Vagina (tissue), 2 donors: Measurements from ENCODE around the gene RANBP17. TPM values are rescaled to one million over a fixed set of nuclear protein-coding genes. Genes with fewer than 3 reads are reported as not detected.

ENCODE experiments used
- DNase-seq, 2 donors: peaks; one replicate each; pipeline ENCODE4 v3.0.0-alpha.2; 2017; ENCODE audit errors: extremely low spot score in 2 of 2
- H3K27ac ChIP-seq: fragments of 200-600 bp; sonication (generic); one replicate; pipeline ENCODE4 v1.5.1; 2019
- H3K27me3 ChIP-seq: fragments of 200-600 bp; sonication (generic); one replicate; pipeline ENCODE4 v1.5.1; 2019
- H3K36me3 ChIP-seq, 2 donors: fragments of 200-600 bp; sonication (generic); one replicate each; pipeline ENCODE4 v1.5.1; 2017 to 2019
- H3K4me1 ChIP-seq: fragments of 200-600 bp; sonication (generic); one replicate; pipeline ENCODE4 v1.5.1; 2019
- H3K4me3 ChIP-seq, 2 donors: fragments of 200-600 bp; sonication (generic); 1 replicate in 1 of 2; 2 replicates in 1 of 2; pipeline ENCODE4 v1.5.1; 2016 to 2019
- H3K9me3 ChIP-seq: fragments of 200-600 bp; sonication (generic); one replicate; pipeline ENCODE4 v1.5.1; 2019
- POLR2A ChIP-seq, 2 donors: fragments of 450-650 bp; IDR thresholded peaks; one replicate each; pipeline ENCODE4 v1.6.1; 2017; ENCODE audit warnings: antibody characterized with exemption in 2 of 2, mild to moderate bottlenecking in 2 of 2, moderate library complexity in 2 of 2
- POLR2AphosphoS5 ChIP-seq, 2 donors: sonication (generic); formaldehyde crosslinking; IDR thresholded peaks; one replicate each; pipeline ENCODE4 v1.9.0; 2017; ENCODE audit warnings: antibody characterized with exemption in 2 of 2, mild to moderate bottlenecking in 2 of 2, low read depth in 1 of 2; ENCODE audit not compliant: insufficient read depth in 1 of 2
- intact Hi-C: fragments of 100-400 bp; cut with DNase I; formaldehyde crosslinking; loops from one replicate; pipeline ENCODE4 v1.15.1; 2023
- total RNA-seq: library from RNA; depleted of rRNA; stranded (reverse); fragments of >200 nt; gene quantifications from one replicate; pipeline ENCODE4 v1.2.3, GENCODE V29; 2016
- TF ChIP-seq, protein P1 (sequence below), 3 experiments: fragments of 450-650 bp in 2 of 3; fragments of 200-600 bp in 1 of 3; sonication (generic) in 1 of 3; IDR thresholded peaks; one replicate each; pipeline ENCODE4 v1.5.1; 2017 to 2019; ENCODE audit warnings: antibody characterized with exemption in 3 of 3, mild to moderate bottlenecking in 2 of 3, moderate library complexity in 2 of 3

Gene RANBP17
- total RNA-seq, 1 donor from 2014 or later = 5.4 TPM

DNA sequence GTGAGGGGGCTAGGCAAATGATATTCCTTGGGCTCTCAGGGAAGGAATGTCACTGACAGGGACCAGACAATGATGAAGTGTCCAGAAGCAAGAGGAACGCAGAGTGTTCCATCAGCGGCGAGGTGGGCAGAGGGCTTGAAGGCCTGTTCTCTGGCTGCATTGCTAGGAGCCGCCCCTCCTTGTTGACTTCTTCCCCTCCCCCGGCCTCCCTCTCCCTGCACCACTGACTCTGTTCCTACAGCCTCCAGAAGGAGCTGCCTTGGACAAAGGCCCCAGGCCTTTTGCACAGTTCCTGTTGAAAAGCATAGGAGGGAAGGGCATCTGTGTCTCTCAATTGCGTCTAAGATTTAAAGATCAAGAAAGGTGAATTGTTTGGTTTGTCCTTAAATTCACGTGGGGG lies 459.6 kb downstream of the RANBP17 start:
- no peak for TF ChIP-seq POLR2AphosphoS5 (IDR thresholded peaks at IDR 0.05; ENCODE audit: insufficient read depth in 1 of 2, low read depth in 1 of 2)
- no peaks in the 10 kb centered on the region for H3K9me3 ChIP-seq
- no peak overlapping the region for H3K27ac ChIP-seq
- H3K4me1 ChIP-seq = peaks cover 4% of the 10 kb centered on the region
- H3K4me3 ChIP-seq = no peak overlapping the region
- DNase-seq = no peak
- intact Hi-C loops = no loop called here
- no peaks in the 10 kb centered on the region for H3K36me3 ChIP-seq
- peaks cover 13% of the 10 kb centered on the region for H3K27me3 ChIP-seq

DNA sequence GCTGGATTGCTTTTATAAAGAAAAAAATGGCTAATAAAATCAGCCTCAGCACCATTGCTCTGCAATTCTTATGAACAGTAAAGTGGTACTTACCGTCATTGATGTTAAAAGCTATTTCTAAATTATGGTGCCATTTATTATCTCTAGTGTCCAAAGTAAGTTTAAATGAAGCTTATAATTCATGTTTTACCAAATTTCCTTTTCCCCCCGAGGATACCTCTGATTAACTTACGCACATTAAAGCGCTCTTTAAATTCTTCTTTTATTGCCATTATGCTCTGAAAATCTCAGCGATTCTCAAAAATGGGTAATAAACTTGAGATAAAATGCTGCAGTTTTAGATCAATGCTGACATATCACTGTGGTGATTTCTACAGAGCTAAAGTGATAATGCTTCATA lies 460.7 kb downstream of the RANBP17 start:
- DNase-seq = no peak
- TF ChIP-seq POLR2A (IDR thresholded peaks at IDR 0.05) (no peak), POLR2AphosphoS5 (IDR thresholded peaks at IDR 0.05; ENCODE audit: insufficient read depth in 1 of 2, low read depth in 1 of 2) (no peak)
- TF ChIP-seq, protein P1, sequence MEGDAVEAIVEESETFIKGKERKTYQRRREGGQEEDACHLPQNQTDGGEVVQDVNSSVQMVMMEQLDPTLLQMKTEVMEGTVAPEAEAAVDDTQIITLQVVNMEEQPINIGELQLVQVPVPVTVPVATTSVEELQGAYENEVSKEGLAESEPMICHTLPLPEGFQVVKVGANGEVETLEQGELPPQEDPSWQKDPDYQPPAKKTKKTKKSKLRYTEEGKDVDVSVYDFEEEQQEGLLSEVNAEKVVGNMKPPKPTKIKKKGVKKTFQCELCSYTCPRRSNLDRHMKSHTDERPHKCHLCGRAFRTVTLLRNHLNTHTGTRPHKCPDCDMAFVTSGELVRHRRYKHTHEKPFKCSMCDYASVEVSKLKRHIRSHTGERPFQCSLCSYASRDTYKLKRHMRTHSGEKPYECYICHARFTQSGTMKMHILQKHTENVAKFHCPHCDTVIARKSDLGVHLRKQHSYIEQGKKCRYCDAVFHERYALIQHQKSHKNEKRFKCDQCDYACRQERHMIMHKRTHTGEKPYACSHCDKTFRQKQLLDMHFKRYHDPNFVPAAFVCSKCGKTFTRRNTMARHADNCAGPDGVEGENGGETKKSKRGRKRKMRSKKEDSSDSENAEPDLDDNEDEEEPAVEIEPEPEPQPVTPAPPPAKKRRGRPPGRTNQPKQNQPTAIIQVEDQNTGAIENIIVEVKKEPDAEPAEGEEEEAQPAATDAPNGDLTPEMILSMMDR (IDR thresholded peaks at IDR 0.05) = no peak

DNA sequence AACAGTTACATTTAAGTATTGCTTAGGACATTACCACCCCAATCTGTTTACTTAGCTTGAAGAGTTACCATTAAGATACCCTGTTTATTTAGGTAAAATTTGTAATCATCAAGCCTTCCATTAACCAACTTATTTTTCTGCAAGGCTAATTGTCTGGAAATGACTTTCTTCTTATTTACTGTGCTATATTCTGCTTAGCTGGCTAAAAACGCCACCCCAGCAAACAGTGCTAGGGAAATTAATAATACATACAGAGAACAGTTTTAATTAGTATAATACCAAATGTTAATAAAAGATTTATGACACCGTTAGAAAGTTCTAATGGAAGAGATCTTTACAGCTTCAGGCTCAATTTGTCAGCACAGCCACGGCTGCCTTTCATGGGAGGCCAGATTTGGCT lies 461.2 kb downstream of the RANBP17 start:
- no peak overlapping the region for H3K4me3 ChIP-seq
- intact Hi-C loops = no loop called here
- TF ChIP-seq POLR2A (IDR thresholded peaks at IDR 0.05) (no peak), POLR2AphosphoS5 (IDR thresholded peaks at IDR 0.05; ENCODE audit: insufficient read depth in 1 of 2, low read depth in 1 of 2) (no peak)
- TF ChIP-seq, protein P1 (IDR thresholded peaks at IDR 0.05) = no peak
- H3K4me1 ChIP-seq = no peaks in the 10 kb centered on the region
- no peaks in the 10 kb centered on the region for H3K36me3 ChIP-seq
- DNase-seq = no peak
- peaks cover 4% of the 10 kb centered on the region for H3K27me3 ChIP-seq
- H3K9me3 ChIP-seq = no peaks in the 10 kb centered on the region
- H3K27ac ChIP-seq = no peak overlapping the region

More for the DNA sequence above, 460.7 kb downstream of the RANBP17 start:
- Histone ChIP-seq H3K9me3 (no peaks in the 10 kb centered on the region), H3K27ac (no peak overlapping the region), H3K27me3 (peaks cover 5% of the 10 kb centered on the region), H3K4me1 (no peaks in the 10 kb centered on the region), H3K36me3 (no peaks in the 10 kb centered on the region), H3K4me3 (no peak overlapping the region)
- intact Hi-C loops = no loop called here

DNA sequence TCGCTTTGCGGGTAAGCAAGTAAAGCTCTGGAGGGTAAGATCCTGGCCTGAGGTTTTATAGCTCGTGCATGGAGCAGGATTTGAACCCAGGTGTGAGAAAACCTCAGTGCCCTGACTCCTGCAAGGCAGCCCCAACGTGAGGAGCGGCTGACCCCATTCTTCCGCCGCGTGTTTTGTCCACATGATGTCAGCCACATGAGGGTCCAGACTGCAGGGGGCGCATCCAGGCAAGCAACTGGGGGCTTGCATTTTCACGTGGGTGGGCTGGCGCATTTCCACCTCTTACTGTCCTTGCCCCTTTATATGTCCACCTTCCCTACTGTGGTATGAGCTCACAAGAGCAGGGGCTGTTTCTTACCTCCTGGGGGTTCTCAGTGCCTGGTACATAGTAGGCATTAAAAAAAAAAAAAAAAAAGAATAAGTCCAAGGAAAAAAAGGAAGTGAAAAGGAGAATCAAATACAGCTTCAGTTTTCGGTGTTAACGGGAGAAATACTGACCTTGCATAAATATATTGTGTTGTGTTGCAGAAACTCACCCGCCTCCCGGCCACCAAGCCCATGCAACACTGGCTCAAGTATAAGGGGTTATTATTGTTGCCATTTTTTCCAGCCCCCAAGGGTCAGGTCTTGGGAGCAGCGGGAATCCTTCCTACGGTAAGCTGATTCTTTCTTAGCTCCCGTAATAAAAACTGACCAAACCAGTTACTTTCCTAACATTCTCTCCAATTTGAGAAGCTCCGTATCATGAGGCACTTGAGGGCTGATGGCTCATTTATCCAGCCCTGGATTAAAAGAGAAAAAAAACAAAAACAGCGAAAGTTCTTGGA lies 462.2 kb downstream of the RANBP17 start:
- TF ChIP-seq POLR2AphosphoS5 (IDR thresholded peaks at IDR 0.05; ENCODE audit: insufficient read depth in 1 of 2, low read depth in 1 of 2) (no peak), POLR2A (IDR thresholded peaks at IDR 0.05) (no peak)
- TF ChIP-seq, protein P1 (IDR thresholded peaks at IDR 0.05) = no peak
- Histone ChIP-seq H3K27me3 (peaks cover 4% of the 10 kb centered on the region), H3K27ac (no peak overlapping the region), H3K9me3 (no peaks in the 10 kb centered on the region), H3K36me3 (no peaks in the 10 kb centered on the region), H3K4me3 (no peak overlapping the region), H3K4me1 (no peaks in the 10 kb centered on the region)
- DNase-seq = no peak
- intact Hi-C loops = no loop called here

DNA sequence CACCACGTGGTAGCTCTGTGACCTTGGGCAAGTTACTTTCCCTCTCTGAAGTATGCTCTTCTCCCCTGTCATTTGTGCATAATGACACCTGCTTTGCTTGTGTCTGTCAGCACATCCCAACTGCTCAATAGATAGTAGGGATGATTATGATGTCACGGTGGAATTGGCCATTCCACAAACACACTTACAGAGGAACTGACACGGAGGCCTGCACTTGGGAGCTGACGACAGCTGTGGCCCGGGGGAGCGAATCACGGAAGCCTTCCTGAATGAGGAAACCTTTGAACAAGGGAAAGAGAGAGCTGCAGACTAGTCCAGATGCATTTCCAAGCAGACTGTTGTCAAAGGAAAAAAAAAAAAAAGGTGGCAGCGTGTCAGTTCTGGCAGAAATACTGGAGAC lies 468.2 kb downstream of the RANBP17 start:
- no peak for TF ChIP-seq POLR2A (IDR thresholded peaks at IDR 0.05)
- no peak for TF ChIP-seq POLR2AphosphoS5 (IDR thresholded peaks at IDR 0.05; ENCODE audit: insufficient read depth in 1 of 2, low read depth in 1 of 2)
- TF ChIP-seq, protein P1 (IDR thresholded peaks at IDR 0.05) = no peak
- DNase-seq = no peak
- Histone ChIP-seq H3K27ac (no peak overlapping the region), H3K27me3 (no peaks in the 10 kb centered on the region), H3K4me3 (no peak overlapping the region), H3K4me1 (no peaks in the 10 kb centered on the region), H3K9me3 (no peaks in the 10 kb centered on the region), H3K36me3 (no peaks in the 10 kb centered on the region)
- intact Hi-C loops = no loop called here
